Measurements from ENCODE around the gene IFT25. TPM values are rescaled to one million over a fixed set of nuclear protein-coding genes. Genes with fewer than 3 reads are reported as not detected.

IFT25 gene
- total RNA-seq, 1 donor, result 30.2 TPM

GRCh38 chr1:53909946-53910345 lies 35.6 kb downstream of the IFT25 start:
- peak; percentile 79 for DNase-seq (ENCODE audit: low read depth)
- no peak for TF ChIP-seq CTCF (IDR thresholded peaks at IDR 0.05; ENCODE audit: insufficient read depth, low read depth, low read length)
- no peak overlapping the region for H3K4me3 ChIP-seq (ENCODE audit: low read depth, low read length)

- H3K4me3 ChIP-seq (ENCODE audit: low read depth, low read length), result no peak overlapping the region
- no peak for DNase-seq (ENCODE audit: low read depth)
- no peak for TF ChIP-seq CTCF (IDR thresholded peaks at IDR 0.05; ENCODE audit: insufficient read depth, low read depth, low read length)
Observed at GRCh38 chr1:53906121-53906520, 39.4 kb downstream of the IFT25 start.

- DNase-seq (ENCODE audit: low read depth), result no peak
- no peak for TF ChIP-seq CTCF (IDR thresholded peaks at IDR 0.05; ENCODE audit: insufficient read depth, low read depth, low read length)
- no peak overlapping the region for H3K4me3 ChIP-seq (ENCODE audit: low read depth, low read length)
Observed at GRCh38 chr1:53905509-53905908, 40.0 kb downstream of the IFT25 start.

- DNase-seq (ENCODE audit: low read depth), result peak; percentile 34
- no peak overlapping the region for H3K4me3 ChIP-seq (ENCODE audit: low read depth, low read length)
- no peak for TF ChIP-seq CTCF (IDR thresholded peaks at IDR 0.05; ENCODE audit: insufficient read depth, low read depth, low read length)
Observed at GRCh38 chr1:53902235-53903138, 43.0 kb downstream of the IFT25 start.

GRCh38 chr1:53899708-53900107 lies 45.8 kb downstream of the IFT25 start:
- no peak for TF ChIP-seq CTCF (IDR thresholded peaks at IDR 0.05; ENCODE audit: insufficient read depth, low read depth, low read length)
- no peak for DNase-seq (ENCODE audit: low read depth)
- no peak overlapping the region for H3K4me3 ChIP-seq (ENCODE audit: low read depth, low read length)

- DNase-seq (ENCODE audit: low read depth), result peak; percentile 70
- no peak overlapping the region for H3K4me3 ChIP-seq (ENCODE audit: low read depth, low read length)
- TF ChIP-seq CTCF (IDR thresholded peaks at IDR 0.05; ENCODE audit: insufficient read depth, low read depth, low read length), result no peak
Observed at GRCh38 chr1:53899206-53899628, 46.3 kb downstream of the IFT25 start.
